GM19238 (cell line): ENCODE measurements around the gene TAF8.

Experiments used
- DNase-seq: peaks from one replicate; pipeline ENCODE4 v3.0.0; 2011; ENCODE audit warnings: low spot score; ENCODE audit not compliant: insufficient read length

The TAF8 gene

DNA sequence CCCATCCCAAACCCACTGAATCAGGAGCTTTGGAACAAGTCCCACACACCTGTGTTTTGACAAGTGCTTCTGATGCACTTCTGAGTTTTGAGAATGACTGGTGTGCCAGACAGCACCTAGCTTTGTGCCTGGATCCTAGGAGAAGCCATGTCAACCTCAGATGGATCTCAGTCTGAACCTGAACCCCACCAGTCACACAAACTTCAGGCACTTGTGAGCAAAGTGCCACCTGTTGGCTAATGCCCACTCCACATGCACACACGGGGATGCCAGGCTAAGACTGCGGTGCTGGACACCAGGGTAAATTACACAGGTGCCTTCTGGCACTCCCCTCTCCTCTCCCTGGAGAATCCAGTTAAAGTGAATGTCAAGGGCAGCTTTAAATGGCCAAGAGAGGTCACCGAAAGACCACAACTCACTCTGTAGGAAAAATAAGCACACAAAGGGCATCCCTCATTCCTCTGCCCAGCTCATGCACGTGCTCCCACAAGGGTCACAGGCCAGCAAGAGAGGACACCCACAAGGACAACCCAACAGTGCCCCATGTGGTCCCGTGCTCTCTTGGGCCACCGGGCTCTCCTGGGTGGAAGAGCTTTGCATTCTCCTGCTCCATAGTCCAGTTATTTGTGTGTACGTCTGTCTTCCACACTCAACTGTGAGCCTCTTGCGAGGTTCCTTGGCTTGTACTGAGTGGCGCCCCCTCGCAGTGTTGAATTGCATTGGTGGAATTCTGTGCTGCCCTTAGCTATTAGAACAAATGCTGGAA, 45.6 kb downstream of the TAF8 start:
- DNase-seq, result no peak

DNA sequence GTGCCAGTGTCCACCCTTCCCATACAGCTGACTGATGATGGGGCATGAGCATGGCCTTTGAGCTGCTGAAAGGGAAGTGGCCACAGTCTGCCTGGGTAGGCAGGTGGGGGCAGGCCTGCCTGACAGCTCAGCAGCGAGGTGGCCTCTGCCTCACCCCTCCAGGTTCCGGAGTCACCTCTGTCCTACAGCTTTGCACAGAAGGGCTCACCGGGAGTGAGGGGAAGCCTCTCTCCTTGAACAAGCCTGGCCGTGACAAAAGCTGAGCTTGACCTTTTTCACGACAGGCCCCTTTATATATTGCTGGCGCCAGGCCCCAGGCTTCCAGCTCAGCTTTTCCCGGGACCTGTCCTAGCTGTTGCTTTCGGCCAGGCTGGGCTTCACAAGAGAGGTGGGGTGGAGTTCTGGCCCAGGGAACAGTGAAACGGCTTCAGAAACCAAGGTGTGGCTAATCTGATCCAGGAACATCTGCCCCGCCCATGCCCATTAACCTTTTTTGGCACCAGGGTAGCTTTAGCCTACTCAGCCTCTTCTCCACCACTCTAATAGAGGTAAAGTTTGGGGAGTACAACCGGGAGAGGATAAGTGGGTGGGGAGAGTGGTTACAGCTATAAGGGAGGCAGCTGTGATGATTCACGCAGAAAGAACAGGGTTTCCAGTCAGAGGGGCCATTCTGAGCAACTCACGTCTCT, 49.2 kb downstream of the TAF8 start:
- DNase-seq, result no peak

DNA sequence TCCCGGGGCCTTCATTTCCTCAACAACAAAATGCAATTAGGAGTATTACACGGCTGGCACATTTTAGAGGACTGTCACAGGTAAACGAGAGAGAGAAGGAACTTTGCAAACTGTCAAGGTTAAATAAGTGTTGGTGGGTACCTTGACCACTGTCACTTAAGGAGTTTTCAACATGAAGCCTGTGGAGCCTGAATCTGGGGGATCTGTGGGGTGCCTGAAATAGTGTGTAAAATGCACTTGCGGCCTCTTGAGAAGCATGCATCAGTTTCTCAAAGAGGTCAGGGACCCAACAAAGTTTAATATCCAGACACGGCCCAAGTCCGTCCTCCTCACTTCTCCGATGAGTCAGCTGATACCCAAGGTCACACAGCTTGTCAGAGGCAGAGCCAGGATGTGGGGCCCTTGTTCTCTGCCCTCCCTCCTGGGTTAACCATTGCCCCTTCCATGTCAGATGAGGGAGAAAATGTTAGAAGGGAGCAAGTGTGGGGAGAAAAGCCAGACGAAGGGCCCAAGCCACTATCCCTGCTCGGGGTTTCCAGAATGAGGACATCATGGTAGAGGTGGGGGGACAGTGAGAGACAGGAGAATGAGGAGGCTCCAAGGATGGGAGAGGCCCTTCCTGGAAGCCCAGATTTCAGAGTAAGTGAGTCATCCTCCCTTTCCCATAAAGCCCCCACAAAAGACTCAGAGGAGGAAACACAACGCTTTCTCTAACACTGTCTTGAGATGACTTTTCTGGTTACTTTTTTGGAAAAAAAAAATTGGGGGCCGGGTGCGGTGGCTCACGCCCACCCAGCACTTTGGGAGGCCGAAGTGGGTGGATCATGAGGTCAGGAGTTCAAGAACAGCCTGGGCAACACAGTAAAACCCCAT, 49.9 kb downstream of the TAF8 start:
- DNase-seq, result no peak

DNA sequence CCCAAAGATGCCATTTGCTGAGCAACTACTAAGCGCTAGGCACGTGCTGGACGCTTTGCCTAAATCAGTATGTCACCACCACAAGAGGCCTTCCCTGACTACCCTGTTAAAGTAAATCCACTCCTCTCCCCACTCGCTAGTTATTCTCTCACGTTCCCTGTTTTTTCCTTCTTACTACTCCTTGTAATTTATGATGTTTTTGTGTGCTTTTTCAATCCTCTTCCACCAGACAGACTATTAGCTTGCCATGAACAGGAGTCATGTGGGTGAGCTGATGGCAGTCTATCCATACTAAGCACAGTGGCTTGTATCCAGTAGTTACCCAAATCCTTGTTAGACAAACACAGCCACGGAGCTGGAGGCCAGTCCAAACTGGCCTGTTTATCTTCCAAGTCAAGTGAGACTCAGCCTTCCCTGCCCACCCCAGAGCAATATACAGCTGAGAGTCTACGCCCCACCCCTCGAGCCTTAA, 50.9 kb downstream of the TAF8 start:
- no peak for DNase-seq

DNA sequence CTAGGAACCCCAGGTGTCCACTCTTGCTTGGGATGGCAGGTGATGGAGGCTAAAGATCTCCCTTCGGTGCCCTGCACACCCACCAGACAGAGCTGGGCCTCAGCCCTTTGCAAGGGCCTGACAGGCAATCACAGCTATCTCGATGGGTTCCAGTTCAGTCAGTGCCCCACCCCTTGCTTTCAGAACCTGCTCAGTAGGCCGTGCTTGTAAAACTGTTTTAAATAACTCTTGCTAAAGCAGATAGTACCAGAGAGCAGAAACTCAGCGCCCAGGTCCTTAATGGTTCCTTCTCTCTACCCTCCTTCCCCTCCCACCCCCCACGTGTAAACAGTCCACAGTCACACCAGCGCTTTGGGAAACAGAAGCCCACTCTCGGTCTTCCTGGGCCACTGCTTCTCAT, 52.9 kb downstream of the TAF8 start:
- DNase-seq, result no peak

DNA sequence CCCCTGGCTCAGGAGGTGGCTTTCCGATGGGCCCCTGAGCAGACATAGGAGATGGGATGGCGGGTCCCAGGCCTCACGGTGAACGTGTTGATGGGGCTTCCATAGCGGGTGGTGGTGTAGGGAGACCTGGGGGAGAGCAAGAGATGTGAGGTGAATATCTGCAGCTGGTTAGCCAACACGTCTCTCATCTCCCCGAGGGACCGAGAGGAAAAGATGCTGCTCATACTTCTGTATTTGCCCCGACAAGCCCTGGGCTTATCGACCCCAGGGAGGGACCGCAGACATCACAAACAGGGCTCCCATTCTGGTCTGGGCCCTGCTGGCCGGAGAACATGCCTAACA, 53.4 kb downstream of the TAF8 start:
- no peak for DNase-seq

DNA sequence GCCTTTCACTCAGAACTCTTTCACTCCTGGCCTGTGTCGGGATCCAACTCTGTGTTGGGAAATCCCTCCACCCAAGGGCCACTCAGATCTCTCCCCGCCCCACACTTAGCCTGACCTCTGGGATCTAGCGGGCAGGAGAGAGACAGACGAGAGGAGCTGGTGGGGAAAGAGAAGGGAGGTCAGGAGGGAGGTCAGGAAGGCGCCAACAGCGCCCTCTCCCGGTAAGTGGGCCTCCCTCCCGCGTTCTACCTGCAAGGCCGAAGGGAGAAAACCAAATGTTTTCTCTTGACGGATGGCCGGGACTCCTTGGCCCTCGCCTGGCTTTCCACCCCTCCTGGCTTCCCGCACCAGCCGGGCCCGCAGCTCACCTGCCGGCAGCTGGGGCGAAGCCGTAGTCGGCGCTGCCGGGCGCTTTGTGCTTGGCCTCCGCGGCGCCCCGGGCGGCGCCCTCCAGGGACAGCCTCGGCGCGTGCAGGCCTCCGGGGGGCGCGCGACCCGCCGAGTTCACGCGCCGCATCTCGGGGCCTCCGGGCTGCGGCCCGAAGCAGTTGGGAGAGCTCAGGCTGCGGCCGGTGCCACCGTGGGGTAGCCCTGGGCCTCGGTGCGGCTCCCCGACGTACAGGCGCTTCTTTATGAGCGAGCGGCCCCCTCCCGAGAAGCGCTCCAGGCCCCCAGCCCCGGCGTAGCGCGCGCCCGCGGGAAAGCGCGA, 53.9 kb downstream of the TAF8 start:
- peak; percentile 84 for DNase-seq

DNA sequence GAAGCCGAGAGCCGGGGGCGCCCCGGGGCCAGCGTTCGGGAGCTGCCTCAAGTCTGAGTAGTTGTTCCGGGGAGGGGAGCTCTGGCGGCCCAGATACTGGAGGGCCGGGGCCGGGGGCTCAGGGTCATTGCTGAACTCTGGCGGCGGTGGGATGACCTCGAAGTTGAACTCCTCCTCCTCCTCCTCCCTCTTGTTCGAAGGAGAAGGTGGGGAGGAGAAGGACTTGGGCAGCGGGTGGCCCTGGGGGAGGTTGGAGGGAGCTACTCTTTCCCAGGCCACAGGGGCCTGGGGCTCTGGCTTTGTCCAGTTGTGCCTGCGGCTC, 54.4 kb downstream of the TAF8 start:
- DNase-seq, result no peak

DNA sequence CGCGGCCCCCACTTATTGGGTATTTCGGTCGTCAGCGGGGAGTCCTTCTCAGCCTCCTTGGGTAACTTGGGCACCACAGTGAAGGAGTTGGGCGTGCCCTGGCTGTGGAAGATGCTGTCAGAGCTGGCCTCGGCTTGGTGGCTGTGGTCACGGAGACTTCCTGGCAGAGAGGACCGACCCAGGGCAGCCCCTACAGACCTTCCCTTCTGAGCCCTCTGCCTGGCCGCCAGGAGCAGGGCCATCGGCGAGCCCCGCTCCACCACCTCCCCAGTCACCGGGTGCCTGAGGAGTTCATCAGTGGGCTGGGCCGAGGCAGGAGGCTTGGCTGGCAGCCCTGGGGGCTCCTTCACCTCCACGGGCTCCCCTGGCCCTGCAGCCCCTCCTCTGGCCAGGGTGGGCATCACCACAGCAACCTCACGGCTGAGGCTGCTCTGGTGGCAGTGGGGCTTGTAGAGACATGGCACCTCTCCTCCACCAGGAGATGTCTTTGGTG, 54.9 kb downstream of the TAF8 start:
- DNase-seq, result no peak

DNA sequence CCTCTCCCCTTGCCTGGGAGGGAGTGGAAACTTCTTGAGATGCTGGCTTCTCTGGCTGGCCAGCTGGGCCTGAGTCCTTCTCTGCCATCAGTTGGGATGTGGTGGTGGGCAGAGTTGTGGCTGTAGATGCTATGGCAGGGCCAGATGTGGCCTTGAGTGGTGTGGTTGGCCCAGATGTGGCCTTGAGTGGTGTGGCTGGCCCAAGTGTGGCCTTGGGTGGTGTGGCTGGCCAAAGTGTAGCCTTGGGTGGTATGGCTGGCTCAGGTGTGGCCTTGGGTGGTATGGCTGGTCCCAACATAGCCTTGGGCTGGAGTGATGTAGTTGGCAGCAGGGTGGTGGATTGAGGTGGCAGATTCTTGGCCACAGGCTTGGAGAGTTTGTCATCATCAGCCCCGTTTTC, 55.4 kb downstream of the TAF8 start:
- DNase-seq, result no peak

DNA sequence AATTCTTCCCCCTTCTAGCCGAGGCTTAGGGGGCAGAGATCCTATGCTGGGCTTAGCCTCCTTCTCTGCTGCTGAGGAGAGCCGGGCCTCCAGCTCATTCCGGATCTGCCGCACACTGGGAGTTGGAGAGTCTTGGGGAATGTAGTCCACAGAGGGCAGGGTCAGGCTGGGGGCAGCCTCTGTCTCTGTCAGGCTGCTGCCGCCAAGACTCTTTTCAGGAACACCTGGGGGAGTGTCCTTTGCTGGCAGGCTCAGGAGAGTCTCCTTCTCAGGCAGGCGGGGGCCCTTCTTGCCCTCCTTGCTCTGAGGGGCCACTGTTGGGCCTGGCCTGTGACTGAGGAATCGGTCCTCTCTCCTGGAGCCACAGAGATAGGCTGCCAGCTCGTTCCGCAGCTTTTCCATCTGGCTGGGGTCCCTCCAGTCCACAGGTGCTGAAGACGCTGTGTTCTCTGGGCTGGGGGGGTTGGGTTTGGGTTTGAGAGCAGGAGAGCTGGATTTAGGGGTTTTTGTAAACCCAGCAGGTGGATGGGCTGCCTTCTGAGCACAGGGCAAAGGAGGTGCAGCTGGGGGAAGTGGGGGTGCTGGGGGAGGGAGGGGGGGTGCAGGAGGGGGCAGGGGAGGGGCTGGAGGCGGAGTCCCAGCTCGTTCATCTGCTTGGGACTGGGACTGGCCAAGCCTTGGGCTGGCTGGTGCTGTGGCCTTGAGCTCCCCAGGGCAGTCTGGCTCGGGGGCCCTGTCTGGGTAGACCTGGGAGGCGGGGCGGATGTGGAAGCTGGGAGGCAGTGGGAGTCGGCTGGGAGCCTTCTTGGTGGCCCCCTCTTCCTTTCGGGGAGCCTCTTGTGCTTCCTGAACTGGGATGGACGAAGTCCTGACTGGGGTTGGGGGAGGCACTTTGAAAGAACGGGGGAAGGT, 56.0 kb downstream of the TAF8 start:
- no peak for DNase-seq

DNA sequence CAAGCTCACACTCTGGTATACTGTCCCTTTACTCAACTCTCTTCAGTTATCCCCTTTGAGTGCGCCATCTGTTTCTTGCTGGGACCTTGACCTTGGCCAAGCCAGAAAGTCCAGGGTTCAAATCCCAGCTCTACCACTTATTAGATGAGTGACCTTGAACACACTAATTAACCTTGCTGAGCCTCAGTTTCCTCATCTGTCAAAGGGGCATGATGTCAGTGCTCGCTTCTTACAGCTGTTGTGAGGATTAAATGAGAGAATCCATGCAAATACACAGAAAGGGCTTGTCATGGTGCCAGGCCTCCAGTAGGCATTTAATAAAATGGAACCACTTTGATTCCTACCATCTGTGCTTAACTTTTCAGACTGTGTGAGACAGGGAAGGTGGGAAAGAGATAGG, 57.7 kb downstream of the TAF8 start:
- no peak for DNase-seq

DNA sequence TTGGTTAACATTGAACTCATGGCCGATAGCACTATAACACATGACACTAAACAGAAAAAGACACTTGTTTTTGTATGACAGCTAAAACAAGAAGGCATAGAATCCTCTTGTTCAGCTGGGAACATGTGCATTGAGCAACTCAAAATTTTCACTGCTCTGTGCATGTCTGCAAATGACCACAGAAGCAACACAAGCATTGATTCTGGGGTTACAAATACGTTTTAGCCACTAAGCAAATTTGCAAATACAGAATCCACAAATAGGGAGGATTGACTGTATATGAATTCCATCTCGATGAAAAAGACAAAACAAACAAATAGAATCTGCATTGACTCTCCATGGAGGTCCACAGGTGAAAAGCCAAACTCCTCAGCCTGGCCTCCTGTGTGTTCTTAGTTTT, 60.4 kb downstream of the TAF8 start:
- no peak for DNase-seq

DNA sequence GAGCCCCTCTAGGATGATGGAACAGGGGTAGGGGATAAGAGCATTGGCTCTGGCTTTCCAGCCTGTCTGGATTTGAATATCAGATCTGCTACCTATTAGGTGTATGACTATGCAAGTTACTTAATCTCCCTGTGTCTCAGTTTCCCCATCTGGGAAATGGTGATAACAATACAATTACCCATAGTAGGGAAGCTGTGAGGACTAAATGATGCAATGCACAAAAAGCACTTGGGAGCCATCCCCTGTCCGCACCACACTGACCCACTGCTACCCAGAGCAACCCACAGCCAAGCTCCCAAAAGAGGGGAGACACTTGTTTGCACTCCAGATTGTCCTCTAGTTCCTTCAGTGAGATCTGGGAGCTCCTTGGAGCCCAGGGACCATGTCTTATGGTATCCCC, 62.0 kb downstream of the TAF8 start:
- no peak for DNase-seq

DNA sequence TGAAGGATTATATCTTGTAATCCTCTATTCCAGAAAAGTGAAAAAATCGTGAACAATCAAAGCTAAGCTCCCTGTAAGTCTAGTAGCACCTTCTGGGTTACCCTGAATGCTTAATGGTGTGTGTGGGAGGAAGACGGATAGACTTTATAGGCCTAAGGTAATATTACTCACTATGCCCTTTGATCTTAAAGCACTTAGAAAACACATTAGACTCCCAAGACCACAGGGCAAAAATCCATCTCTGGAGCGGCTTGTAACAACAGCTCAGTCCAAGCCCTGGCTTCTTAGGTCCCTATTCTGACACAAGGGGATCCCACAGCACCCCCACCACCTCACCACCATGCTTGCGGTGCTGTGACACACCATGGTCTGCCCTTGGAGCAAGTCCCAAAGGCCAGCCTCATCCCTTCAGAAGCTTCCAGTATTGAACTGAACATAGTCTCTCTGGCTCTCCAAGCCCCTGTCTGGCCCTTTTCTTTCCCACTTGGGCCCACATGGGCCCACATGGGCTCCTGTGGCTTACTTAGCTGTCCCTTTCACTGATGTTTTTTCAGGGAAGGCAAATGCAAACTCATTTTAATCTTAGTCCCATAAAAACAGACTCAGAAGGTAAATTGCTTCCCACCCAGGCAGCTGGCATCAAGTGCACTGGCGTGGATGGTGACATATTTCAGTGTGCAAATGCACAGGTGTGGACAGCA, 63.8 kb downstream of the TAF8 start:
- no peak for DNase-seq

DNA sequence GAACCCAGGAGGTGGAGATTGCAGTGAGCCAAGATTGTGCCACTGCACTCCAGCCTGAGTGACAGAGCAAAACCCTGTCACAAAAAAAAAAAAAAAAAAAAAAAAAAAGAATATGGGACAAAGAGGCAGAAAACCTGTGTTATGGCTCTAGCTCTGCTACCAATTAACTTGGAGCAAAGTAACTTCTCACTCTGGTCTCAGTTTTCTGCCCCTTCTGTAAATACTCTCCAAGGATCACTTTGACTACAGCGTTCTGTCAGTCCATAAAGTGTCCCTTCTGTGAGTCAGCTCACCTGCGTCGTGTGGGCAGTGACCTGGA, 67.5 kb downstream of the TAF8 start:
- no peak for DNase-seq

DNA sequence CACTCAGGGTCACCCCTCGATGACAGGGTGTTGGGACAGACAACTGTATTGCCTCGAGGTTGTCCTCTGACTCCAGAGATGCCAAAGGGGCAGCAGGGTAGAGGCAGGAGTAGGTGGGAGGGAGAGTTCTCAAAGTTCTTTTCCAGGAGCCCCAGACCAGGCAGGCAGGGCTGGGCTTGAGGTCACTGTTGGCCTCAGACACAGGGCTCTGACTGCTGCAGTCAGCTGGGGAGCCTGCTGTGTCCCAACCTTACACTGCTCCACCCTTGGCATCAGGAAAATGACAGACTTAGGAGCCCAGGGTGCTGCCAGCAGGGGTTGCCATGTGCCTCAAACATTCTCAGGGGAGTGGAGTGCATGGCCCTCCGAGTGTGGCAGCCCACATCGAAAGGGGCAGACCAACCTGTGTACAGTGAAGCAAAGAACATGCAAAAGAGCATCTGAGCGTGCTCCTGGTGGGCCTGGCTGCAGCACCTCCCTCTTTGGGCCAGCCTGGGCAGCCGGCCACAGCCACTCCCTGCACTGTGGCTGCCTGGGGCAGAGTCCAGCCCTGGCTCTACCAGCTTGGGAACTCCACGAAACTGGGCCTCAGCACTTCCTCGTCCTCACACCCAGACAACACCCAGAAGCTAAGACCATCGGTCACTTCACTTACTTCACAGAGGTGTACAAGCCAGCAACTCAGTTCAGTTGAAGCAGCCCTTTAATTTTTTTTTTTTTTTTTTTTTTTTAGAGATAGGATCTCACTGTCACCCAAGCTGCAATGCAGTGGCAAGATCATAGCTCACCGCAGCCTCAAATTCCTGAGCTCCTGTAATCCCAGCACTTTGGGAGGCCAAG, 68.1 kb downstream of the TAF8 start:
- DNase-seq, result no peak

DNA sequence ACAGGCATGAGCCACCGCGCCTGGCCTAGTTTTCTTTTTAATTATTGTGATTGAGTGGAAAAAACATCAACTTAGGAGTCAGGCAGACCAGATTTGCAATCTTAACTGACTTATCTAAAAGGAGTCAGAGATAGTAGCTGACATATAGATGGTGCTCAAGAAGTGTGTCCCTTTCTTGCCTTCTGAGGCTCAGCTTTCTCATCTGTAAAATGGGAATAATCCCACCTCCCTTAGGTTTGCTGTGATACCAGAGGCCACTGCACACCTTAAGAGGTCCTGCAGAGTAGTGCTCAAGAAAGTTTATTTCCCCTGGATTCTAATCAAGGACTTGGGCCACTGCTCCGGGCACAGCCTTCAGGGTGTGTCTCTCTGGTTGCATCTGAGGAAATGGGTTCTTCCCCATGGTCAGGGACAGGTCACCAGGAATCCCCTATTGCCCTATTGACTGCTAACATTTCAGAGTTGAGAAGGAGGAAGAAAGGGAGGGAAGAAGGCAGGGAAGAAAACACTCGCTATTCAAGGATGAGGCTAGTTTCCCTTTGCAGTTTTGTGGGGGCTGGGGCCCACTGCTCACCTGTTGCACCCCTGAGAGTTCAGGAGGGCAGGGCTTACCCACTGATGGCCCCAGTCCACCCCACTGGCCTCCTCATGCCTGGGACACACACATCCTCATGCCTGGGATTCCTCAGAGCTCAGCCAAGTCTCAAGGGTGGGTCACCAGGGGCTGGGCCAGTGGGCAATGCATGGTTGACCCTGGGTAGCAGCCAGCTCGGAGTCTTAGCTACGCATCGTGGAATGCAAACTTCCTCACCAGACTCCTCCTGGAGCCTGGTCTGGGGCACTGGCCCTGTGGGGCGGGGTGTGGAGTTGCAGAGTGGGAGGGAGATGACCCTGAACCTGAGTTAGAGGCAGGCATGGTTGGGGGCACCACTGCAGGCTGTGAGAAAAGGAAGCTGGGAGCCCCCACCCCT, 70.9 kb downstream of the TAF8 start:
- DNase-seq, result no peak
